Measurements from ENCODE around the gene RBX1.

Gene RBX1

GRCh38 chr22:41022470-41023298, 71.5 kb downstream of the RBX1 start (continued):
- no peak for TF ChIP-seq ZBTB49 (tag by site-specific recombination; IDR thresholded peaks at IDR 0.05; ENCODE audit: low read depth)
- no peak for TF ChIP-seq ZNF549 (tag by site-specific recombination; IDR thresholded peaks at IDR 0.05)
- TF ChIP-seq ZBTB8A (tag by site-specific recombination; IDR thresholded peaks at IDR 0.05) = peak; percentile 53
- TF ChIP-seq ZNF2 (tag by site-specific recombination; IDR thresholded peaks at IDR 0.05) = peak; percentile 69; the same call in 1 of the 2 replicates
- no peak for TF ChIP-seq ZNF777 (tag by site-specific recombination; IDR thresholded peaks at IDR 0.05; ENCODE audit: borderline replicate concordance)
- peak; percentile 80 for TF ChIP-seq TCF7L2 (IDR thresholded peaks at IDR 0.05; ENCODE audit: borderline replicate concordance, low read depth, low read length)
- no peak for TF ChIP-seq HOXA7 (CRISPR knock-in tag; IDR thresholded peaks at IDR 0.05; ENCODE audit: borderline replicate concordance)
- TF ChIP-seq ZSCAN30 (tag by site-specific recombination; IDR thresholded peaks at IDR 0.05) = peak; percentile 96
- TF ChIP-seq ZNF629 (tag by site-specific recombination; IDR thresholded peaks at IDR 0.05) = peak; percentile 76
- TF ChIP-seq ZNF426 (tag by site-specific recombination; IDR thresholded peaks at IDR 0.05) = no peak
- TF ChIP-seq ZNF521 (tag by site-specific recombination; IDR thresholded peaks at IDR 0.05) = no peak
- TF ChIP-seq PRDM10 (tag by site-specific recombination; IDR thresholded peaks at IDR 0.05) = 0 out of 2 replicates have a peak, but pooled peaks have one; percentile 47
- TF ChIP-seq ZNF391 (tag by site-specific recombination; IDR thresholded peaks at IDR 0.05; ENCODE audit: borderline replicate concordance, low read depth) = no peak; the same call in 1 of the 2 replicates
- no peak for TF ChIP-seq SCRT2 (tag by site-specific recombination; IDR thresholded peaks at IDR 0.05)
- no peak for TF ChIP-seq ZNF596 (tag by site-specific recombination; IDR thresholded peaks at IDR 0.05)
- no peak; the same call in 1 of the 2 replicates for TF ChIP-seq ZNF513 (tag by site-specific recombination; IDR thresholded peaks at IDR 0.05)
- TF ChIP-seq ZNF174 (tag by site-specific recombination; IDR thresholded peaks at IDR 0.05) = no peak
- TF ChIP-seq ZNF677 (tag by site-specific recombination; IDR thresholded peaks at IDR 0.05) = no peak
- TF ChIP-seq ZNF292 (tag by site-specific recombination; IDR thresholded peaks at IDR 0.05; ENCODE audit: borderline replicate concordance, low read depth) = no peak
- no peak for TF ChIP-seq RBAK (tag by site-specific recombination; IDR thresholded peaks at IDR 0.05)
- TF ChIP-seq ZNF16 (tag by site-specific recombination; IDR thresholded peaks at IDR 0.05; ENCODE audit: low read depth) = no peak
- no peak for TF ChIP-seq ZNF473 (tag by site-specific recombination; IDR thresholded peaks at IDR 0.05)
- TF ChIP-seq MYNN (tag by site-specific recombination; IDR thresholded peaks at IDR 0.05; ENCODE audit: borderline replicate concordance) = no peak
- no peak for TF ChIP-seq ATF2 (tag by site-specific recombination; IDR thresholded peaks at IDR 0.05; ENCODE audit: low read depth)
- no peak for TF ChIP-seq ZNF488 (tag by site-specific recombination; IDR thresholded peaks at IDR 0.05)
- TF ChIP-seq YY2 (tag by site-specific recombination; IDR thresholded peaks at IDR 0.05) = no peak
- no peak for TF ChIP-seq ZNF510 (tag by site-specific recombination; IDR thresholded peaks at IDR 0.05; ENCODE audit: insufficient replicate concordance)
- no peak for TF ChIP-seq ZNF571 (tag by site-specific recombination; IDR thresholded peaks at IDR 0.05)

Measured in HEK293 (cell line).